NOMO-1 (cell line): ENCODE measurements around the gene CDKN2AIP.
"Not testable (repeated sequence)": the region's sequence is repeated elsewhere in the genome, so short reads cannot be mapped to it uniquely, and the experiment has no call there.

ENCODE experiments used
- DNase-seq, 2 experiments: peaks; one replicate each; lab custom pipeline; 2025; ENCODE audit not compliant: unreplicated experiment in 2 of 2; lab: John Stamatoyannopoulos, UW

Gene CDKN2AIP

DNA sequence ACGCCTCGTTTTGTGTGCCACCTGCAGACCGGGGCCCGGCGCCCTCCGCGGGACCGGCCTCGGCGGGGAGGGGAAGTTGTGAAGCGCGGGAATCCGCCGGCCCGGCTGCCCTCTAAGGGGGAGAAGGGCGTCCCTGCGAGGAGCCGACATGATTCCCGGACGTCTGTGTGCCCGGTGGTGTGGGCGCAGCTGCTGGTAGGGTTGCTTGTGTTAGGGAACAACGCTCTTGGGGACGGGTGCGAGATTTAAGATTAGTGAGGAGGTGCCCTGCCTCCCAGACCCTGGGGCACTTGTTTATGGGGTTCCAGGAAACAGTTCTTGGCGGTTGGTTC, 627 bp downstream of the CDKN2AIP start:
- DNase-seq = peak; percentile 40 to 51

DNA sequence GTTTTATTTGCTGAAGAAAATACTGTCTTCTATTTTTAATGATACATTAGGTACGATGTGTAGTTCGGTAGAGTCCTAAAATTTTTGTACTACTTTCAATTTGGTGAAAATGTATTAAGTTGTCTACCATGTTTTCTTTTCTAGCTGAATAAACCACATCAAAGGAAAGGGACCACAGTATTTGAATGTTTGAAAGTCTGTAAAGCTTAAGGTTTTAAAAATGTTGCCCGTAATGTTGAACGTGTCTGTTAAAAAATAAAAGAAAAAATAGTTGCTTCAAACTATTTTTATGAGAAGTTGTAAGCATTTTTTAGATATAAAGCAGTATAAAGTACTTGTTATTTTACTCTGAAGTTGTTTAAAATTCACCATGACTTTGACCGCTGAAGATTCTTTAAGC, 3.2 kb downstream of the CDKN2AIP start:
- DNase-seq = no peak

DNA sequence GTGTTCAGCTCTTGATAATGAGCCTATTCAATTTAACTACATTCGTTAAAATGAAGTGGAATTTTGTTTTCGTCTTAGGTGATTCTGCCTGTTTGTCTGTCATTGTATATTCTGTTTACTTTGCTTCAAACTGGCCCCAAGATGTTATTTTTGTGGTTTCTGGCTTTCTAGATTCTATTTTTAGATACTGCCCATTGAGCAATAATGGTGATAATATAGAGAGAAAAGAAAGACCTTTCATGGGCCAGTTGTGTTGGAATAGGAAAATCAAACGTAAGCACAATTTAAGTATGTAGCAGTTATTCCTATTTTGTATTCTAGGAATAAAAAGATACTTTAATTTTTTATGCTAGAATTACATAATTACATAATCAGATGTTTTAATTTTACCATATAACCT, 4.0 kb downstream of the CDKN2AIP start:
- no peak for DNase-seq

DNA sequence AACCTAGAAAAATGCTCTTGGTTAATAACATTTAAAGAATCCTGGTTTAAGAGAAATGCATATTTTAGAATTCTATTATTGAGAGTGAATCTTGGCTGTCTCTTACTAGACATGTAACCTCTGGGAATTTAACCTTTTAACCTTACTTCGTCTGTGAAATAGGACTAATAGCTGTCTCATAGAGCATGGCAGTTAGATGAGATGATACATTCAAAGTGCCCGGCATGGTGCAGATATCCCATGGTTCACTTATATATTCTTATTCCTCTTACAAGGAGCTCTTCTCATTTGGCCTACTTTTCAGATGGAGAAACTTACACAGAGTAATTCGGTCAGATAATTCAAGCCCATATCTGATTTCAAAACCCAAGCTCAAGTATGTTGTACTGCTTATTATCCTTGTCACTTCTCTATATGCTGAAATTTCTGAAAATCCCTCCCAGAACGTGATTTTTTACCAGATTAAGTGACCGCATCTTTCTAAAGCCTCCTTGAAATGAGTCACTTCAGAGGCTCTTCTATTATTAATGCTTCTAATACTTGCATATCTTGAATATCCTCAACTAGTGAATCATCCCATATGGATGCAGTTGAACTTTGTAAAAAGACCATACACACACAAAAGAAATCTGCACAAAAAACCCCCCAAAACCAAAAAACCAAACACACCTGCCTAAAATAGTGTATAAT, 4.9 kb downstream of the CDKN2AIP start:
- DNase-seq = no peak

DNA sequence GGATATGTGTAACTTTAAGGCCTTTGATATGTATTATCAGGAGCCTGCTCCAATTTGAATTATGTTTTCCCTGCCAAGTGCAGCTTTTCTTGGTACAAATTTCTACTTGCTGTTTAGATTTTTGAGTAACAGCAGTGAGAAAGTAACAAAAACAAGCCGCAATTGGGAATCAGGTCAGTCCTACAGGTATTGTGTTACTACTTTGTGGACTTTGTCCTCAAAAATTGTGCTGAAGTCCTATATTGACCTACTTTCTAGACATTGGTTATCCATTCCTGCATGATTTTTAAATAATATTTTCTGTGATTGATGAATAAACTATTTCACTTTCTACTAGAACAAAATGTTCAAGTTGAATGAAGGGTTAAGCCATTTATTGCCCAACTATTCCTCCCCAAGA, 5.7 kb downstream of the CDKN2AIP start:
- DNase-seq = no peak

DNA sequence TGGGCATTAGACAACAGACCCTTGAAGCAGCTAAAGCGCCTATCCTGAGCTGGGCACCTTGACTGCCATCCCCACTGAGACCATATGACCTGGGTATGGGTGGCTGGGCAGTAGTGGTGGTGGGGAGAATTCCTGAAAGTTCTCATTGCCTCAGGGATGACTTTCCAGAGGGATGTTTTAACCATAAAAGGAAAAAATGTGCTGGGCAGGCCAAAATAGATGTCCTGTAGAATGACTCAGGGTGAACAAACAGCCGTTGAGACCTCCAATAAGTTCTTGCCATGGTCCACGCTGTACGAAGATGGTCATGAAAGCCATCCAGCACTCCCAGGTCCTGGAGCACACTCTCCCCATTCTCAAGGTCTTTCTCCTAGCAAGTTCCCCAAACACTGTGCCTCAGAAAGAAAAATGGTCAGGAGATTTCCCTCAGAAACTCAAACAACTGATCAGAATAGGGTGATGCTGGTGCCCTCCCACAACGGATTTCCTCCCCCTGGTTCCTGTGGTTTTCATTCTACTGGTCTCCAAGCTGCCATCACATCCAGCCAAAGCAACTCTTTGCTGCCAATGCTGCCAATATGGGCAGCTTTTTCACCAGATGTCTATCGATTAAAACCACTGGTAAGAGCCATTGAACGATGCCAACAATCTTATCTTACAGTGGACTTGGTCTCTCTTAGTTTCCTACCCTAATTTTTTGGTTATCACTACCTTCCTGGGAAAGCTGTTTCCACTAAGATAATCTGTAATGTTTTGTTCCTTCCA, 11.2 kb downstream of the CDKN2AIP start:
- DNase-seq = no peak

DNA sequence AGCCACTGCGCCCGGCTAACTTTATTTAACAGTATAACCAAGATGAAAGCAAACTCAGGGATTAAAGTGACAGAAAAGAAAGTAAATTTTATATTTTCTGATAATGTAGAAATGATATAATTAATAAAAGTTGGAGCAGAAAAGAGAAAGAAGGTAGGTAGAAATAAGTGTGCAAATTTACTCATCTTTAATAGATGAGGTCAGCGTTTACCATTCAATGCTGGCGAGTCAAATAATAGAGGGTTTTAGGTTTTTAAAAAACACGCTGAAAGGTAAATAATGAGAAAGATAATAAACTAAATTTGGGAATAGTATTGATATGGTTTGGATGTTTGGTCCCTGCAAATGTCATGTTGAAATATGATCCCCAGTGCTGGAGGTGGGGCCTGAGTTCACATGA, 13.6 kb downstream of the CDKN2AIP start:
- no peak for DNase-seq

DNA sequence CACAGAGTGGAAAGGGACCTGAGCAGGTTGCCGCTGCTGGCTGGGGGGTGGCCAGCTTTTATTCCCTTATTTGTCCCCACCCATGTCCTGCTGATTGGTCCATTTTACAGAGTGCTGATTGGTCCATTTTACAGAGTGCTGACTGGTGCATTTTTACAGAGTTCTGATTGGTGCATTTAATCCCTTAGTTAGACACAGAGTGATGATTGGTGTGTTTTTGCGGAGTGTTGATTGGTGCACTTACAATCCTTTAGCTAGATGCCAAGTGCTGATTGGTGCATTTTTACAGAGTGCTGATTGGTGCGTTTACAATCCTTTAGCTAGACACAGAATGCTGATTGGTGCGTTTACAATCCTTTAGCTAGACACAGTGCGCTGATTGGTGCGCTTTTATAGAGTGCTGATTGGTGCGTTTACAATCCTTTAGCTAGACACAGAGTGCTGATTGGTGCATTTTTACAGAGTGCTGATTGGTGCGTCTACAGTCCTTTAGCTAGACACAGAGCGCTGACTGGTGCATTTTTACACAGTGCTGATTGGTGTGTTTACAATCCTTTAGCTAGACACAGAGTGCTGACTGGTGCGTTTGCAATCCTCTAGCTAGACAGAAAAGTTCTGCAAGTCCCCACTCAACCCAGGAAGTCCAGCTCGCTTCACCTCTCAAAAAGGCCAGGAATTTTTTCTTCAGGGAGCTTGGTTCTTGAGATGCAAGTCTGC, 19.6 kb downstream of the CDKN2AIP start:
- DNase-seq = not testable (repeated sequence)

DNA sequence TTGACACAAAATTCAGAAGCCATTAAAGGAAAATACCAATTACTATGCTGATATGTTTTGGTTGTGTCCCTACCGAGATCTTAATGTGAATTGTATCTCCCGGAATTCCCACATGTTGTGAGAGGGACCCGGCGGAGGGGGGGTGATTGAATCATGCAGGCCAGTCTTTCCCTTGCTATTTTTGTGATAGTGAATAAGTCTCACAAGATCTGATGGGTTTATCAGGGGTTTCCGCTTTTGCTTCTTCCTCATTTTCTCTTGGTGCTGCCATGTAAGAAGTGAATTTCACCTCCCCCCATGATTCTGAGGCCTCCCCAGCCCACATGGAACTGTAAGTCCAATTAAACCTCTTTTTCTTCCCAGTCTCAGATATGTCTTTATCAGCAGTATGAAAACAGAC, 21.4 kb downstream of the CDKN2AIP start:
- peak in 1 of 2 experiments; percentile 32 for DNase-seq

DNA sequence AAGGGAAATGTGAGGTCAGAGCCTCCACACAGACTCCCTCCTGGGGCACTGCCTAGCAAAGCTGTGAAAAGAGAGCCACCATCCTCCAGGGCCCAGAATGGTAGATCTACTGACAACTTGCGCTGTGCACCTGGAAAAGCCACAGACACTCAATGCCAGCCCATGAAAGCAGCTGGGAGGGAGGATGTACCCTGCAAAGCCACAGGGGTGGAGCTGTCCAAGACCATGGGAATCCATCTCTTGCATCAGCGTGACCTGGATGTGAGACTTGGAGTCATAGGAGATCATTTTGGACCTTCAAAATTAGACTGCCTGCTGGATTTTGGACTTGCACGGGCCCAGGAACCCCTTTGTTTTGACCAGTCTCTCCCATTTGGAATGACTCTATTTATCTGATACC, 22.8 kb downstream of the CDKN2AIP start:
- DNase-seq = no peak

DNA sequence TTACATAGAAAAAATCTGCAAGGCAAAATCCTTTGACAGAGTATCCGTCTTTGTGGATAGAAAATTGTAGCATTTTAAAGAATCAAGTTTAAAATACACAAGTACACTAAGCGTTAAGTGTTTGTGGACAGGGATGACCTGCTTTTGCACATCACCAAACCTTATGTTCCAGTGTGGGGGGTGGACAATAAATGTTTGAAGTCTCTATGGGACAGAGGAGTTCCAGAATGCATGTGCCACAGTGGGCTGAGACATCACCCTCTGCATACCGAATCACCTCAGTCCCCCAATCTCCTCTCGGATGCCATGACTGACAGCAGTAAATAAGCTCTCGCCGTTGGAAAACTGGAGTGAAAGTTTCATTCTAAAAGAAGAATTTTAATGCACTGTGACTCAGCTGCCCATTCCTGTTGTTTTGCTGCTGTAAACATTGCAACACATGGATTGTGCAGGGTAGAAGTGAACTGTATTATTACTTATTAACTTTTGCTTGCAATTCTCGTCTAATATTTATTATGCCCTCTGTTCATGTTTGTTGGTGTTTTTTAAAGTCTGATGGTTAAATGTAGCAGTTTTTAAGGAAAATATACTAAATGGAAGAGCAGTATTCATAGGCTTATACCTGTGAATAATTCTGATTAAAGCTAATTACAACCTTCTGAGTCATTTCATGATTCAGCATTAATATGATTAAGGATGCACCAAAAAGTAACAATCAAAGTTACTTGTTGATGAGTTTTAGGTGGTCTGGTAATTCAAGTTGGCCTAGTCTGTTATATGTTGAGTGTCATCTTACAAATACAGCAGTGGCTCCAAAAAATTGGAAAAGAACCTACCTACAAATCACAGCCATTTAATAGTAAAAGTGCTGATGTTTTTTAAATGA, 24.0 kb downstream of the CDKN2AIP start:
- DNase-seq = no peak

DNA sequence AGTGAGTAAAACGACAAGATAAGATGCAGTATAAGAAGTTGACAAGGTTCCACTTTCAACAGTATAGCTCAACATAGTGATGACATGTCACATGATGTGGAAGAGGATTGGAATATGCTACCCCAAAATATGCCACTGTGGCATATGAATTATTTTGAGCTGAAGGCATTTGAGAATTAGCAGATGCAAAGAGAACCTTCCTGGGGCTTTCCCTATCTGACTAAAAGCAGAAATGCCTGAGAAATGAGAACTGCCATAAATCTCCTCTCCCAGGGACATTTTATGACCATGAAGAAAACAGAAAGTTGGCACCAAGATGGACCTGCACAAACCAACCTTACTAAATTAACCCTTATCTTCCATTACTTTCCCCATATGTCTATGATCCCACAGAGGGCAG, 24.8 kb downstream of the CDKN2AIP start:
- DNase-seq = no peak

DNA sequence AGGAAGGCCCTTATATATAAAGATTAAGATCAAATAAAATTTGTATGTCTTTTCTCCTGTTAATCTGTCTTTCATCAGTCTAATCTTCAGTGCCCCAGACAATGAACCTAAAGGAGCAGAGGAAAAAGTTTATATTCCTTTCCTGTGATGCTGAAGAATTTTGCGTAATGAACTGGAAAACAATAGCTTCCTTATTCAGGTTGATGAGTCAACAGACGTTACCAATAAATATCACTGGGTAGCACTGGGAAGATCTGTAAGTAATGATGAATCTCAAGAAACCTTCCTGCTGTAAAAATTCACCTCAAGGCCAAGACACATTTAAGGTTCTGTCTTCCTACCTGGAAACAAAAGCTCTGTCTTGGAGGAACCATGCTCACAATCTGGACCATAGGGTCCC, 25.5 kb downstream of the CDKN2AIP start:
- no peak for DNase-seq

DNA sequence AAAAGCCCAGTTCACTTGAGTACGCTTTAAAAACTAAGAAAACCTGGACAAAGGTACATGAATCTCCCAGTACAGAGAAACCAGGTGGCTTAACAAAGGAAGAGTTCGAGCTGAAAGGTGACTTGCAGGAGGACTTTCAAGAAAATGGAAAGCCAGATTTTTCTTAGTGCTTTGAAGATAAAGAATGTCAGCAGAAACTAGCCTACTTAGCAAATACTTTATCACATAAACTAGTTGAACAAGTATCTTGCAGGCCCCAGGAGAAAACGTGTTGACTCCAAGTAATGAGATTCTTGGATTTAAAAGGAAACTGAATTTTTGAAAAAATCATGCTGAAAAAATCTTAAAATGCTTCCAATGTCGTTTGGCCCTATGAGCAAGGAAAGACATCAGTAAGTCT, 26.4 kb downstream of the CDKN2AIP start:
- no peak for DNase-seq

DNA sequence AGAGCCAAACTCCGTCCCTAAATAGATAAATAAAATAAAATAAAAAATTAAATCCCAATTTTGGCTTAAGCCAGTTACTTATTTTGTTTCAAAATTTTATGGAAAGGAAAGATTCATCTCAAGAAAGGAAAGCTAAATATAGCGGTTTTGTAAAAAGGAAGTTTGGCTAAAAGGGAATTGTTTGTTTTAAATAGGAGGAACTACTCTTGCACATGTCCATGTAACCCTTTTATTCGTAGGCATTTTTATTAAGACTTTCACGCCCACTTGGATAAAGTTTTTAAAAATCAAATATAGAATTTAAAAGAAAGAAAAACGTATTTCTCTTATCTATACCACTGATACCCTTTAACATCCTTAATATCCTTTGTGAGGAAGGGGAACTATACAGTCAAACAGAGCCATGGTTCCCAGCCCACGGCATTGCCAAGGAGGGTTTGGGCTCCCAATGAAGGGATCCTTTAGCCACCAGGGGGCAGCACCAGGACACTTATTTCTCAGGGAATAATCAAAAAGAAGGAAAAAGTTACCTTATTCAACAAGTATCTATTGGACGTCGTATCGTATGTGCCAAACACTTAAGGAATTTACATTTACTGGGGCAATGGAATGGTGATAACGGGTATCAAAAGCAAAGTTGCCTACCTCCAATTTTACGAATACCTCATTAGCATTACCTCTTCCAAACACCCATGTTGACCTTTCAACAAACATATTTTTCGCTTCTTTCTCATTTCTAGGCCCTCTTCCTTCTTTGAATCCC, 27.7 kb downstream of the CDKN2AIP start:
- peak in 1 of 2 experiments; percentile 45 for DNase-seq

DNA sequence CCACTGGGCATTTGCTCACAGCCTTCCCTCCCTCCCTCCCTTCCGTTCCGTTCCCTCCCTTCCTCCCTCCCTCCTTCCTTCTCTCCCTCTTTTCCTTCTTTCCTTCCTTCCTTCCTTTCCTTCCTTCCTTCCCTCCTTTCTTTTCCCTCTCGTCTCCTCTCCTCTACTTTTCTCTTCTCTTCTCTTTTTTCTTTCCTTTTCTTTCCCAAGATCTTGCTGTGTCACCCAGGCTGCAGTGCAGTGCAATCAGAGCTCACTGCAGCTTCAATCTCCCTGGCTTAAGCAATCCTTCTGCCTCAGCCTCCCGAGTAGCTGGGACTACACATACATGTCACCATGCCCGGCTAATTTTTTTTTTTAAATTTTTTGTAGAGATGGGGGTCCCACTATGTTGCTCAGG, 33.7 kb downstream of the CDKN2AIP start:
- DNase-seq = no peak

DNA sequence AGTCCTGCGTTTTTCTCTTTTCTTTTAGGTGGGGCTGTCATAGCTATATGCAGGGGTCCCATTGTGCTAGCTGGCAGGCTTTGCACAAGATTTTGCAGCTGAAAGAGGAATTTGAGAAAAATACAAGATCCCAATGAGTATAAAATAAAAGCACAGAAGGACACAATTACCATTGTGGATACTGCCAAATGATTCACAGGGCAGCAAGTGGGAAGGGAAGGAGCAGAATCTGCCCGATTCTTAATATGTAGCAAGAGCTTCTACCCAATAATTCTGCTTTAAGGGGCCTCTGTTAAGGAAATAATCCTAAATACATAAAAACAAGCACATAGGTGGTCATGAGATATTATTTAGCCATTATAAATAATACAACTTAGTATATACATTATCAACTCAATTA, 34.5 kb downstream of the CDKN2AIP start:
- DNase-seq = no peak

DNA sequence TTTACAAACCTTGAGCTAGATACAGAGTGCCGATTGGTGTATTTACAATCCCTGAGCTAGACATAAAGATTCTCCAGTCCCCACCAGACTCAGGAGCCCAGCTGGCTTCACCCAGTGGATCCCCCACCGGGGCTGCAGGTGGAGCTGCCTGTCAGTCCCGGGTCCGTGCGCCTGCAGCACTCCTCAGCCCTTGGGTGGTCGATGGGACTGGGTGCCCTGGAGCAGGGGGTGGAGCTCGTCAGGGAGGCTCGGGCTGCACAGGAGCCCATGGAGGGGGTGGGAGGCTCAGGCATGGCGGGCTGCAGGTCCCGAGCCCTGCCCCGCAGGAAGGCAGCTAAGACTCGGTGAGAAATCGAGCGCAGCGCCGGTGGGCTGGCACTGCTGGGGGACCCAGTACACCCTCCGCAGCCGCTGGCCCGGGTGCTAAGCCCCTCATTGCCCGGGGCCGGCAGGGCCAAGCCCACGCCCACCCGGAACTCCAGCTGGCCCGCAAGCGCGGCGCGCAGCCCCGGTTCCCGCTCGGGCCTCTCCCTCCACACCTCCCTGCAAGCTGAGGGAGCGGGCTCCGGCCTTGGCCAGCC, 38.2 kb downstream of the CDKN2AIP start:
- DNase-seq = not testable (repeated sequence)

DNA sequence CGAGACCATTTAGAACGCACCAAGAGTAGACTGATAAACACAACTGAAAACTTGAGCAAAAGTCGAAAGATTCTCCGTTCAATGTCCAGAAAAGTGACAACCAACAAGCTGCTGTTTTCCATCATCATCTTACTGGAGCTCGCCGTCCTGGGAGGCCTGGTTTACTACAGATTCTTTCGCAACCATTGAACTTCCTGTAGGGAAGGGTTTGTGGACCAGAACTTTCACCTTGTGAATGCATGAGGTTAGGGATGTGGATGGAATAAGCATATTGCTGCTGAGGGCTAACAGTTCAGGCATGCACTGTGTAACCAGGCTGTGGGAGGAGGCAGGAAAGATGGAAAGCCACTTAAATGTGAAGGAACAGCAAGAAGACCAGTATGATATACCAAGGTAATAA, 39.6 kb downstream of the CDKN2AIP start:
- no peak for DNase-seq
